PFSK-1 (cell line): ENCODE data around the gene PLEKHG4B.

Experiments
- FOXP2 ChIP-seq: optimal IDR thresholded peaks from 2 replicates; pipeline ENCODE3; 2011; ENCODE audit warnings: borderline replicate concordance, control low read depth, inconsistent platforms; ENCODE audit not compliant: insufficient read depth; ENCODE audit errors: extremely low read length, extremely low read depth
- POLR2AphosphoS5 ChIP-seq: IDR thresholded peaks from 2 replicates; pipeline ENCODE4 v1.6.1; 2012; ENCODE audit warnings: low read depth, mild to moderate bottlenecking, control low read depth, low read length, moderate library complexity
- REST ChIP-seq, 2 experiments: IDR thresholded peaks; 2 replicates each; pipeline versions ENCODE4 v1.6.1 to v1.8.0; 2011 to 2012; ENCODE audit warnings: low read depth in 2 of 2, low read length in 2 of 2, control low read depth in 1 of 2, inconsistent platforms in 1 of 2, mild to moderate bottlenecking in 1 of 2, moderate library complexity in 1 of 2; ENCODE audit not compliant: insufficient read depth in 1 of 2
- SIN3A ChIP-seq: IDR thresholded peaks from 2 replicates; pipeline ENCODE4 v1.6.1; 2012; ENCODE audit warnings: mild to moderate bottlenecking, low read length, moderate library complexity, borderline replicate concordance; ENCODE audit not compliant: insufficient read depth
- TAF1 ChIP-seq: IDR thresholded peaks from 2 replicates; pipeline ENCODE4 v1.6.1; 2012; ENCODE audit warnings: low read length, control low read depth, borderline replicate concordance; ENCODE audit not compliant: insufficient read depth

PLEKHG4B gene

GRCh38 chr5:159448-160172 lies 67.6 kb downstream of the PLEKHG4B start:
- no peak for TF ChIP-seq SIN3A
- no peak for TF ChIP-seq TAF1
- TF ChIP-seq POLR2AphosphoS5, result no peak
- TF ChIP-seq FOXP2, result no peak
- no peak for TF ChIP-seq REST (IDR thresholded peaks at IDR 0.05; ENCODE audit: insufficient read depth in 1 of 2, low read depth in 2 of 2, low read length in 2 of 2)

- TF ChIP-seq POLR2AphosphoS5, result no peak
- TF ChIP-seq REST (IDR thresholded peaks at IDR 0.05; ENCODE audit: insufficient read depth in 1 of 2, low read depth in 2 of 2, low read length in 2 of 2), result no peak
- TF ChIP-seq FOXP2, result no peak
- TF ChIP-seq SIN3A, result no peak
- TF ChIP-seq TAF1, result no peak
Measured at GRCh38 chr5:160173-160510, 68.2 kb downstream of the PLEKHG4B start.

DNA sequence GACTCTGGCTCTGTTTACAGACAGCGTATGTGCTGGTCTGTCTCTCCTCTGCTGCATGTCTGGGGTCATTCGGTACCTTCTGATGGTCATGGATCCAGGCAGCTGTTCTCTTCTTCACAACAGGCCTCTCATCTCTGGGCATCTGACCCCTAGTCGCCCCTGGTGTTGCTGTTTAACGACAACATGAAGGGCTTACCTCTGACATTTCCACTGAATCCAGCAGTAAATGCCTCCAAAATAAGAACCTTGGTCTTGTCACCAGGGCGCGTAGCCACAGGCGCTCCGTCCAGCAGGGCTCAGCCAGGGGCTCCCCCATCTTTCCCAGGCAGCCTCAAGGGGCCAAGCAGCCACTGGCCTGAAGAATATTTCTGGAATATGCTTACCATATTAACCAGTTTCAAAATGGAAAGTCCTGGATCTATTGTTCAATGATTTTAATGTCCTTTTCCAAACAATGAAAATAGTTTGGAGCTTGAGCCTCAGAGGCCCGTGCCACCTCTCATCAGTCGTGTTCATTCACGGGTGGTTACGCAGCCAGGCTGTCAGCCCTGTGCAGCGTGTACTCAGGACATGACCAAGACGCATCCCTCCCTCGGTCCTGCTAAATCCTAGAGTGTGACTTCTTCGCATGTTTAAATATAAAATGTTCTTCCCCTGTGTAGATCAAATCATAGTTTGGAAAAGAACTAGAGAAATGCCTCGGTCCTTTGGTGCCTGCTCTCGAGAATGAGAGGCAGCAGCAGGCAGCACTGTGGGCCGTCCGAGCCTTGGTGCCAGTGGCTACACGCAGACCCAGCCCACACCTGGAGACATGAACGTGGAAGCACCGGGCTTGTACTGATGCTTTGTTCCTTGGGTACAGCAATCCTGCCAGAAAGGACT lies 69.2 kb downstream of the PLEKHG4B start:
- TF ChIP-seq TAF1 (no peak), FOXP2 (no peak), REST (IDR thresholded peaks at IDR 0.05; ENCODE audit: insufficient read depth in 1 of 2, low read depth in 2 of 2, low read length in 2 of 2) (no peak), SIN3A (no peak), POLR2AphosphoS5 (no peak)

DNA sequence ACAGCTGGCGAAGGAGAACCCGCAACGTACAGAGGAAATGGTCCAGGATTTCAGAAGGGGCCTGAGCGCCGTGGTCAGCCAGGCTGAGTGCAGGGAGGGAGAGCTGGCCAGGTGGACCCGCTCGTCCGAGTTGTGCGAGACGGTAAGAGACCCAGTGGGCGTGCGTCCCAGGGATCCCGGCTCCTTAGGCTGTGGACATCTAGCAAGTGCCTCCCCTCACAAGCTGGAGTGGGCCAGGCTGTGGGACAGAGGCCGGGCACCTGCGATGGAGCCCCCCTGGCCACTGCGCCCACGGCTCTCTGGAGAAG lies 69.8 kb downstream of the PLEKHG4B start:
- TF ChIP-seq REST (IDR thresholded peaks at IDR 0.05; ENCODE audit: insufficient read depth in 1 of 2, low read depth in 2 of 2, low read length in 2 of 2), result no peak
- TF ChIP-seq TAF1, result no peak
- TF ChIP-seq FOXP2, result no peak
- no peak for TF ChIP-seq POLR2AphosphoS5
- TF ChIP-seq SIN3A, result no peak
